ENCODE measurements around the gene AKR1C2.

- TF ChIP-seq EZH2 (IDR thresholded peaks at IDR 0.05; ENCODE audit: insufficient read depth, poor library complexity, severe bottlenecking): no peak
- TF ChIP-seq EZH2phosphoT487 (IDR thresholded peaks at IDR 0.05; ENCODE audit: insufficient read depth, low read depth): no peak
Observed at GRCh38 chr10:5042922-5043321, 39.3 kb upstream of the AKR1C2 start.
